HG03565 (cell line): ENCODE measurements around the gene C14orf93.

Experiments
- ATAC-seq: cut with Tn5 transposase; IDR thresholded peaks from one replicate; pipeline ENCODE4 v1.9.1; 2021; ENCODE audit warnings: mild to moderate bottlenecking, moderate library complexity; ENCODE audit not compliant: unreplicated experiment

C14orf93 gene

DNA sequence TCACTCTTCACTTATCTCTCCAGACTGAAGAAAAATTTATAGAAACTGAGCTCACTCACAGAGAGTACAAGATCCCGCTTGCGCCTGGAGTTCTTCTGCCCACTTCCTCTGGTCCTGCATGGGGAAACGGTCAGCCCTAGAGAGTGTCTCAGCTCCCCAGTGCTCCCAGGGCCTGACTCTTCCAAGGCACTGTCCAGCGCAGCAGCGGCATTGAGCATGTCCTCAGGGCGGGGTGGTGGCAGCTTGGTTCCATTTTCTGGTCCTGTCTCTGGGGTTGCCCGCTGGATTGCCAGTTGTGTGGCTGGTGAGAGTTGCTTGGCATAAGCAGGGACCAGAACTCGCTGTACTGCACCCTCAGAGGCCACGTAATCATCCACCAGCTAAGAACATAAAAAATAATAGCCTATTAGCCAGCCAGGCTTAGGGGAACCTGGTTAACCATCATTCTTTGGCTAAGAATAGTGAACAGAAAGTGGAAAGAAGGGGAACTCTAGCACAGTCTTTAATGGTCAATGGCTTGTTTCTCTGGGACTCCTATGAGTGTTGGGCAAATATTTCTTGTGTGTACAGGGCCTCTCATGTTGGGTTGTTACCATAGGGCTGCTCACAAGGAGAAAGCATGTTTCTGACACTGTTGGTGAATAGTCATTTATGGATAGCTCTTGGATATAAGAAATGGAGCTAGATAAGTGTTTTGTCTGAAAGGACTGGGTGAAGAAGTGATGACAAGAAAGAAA is 13.9 kb downstream of the C14orf93 start:
- no peak for ATAC-seq

- no peak for ATAC-seq
These were observed 15.1 kb downstream of the C14orf93 start for GRCh38 chr14:22994762-22995275.

GRCh38 chr14:22993517-22993916 is 16.4 kb downstream of the C14orf93 start:
- no peak for ATAC-seq

DNA sequence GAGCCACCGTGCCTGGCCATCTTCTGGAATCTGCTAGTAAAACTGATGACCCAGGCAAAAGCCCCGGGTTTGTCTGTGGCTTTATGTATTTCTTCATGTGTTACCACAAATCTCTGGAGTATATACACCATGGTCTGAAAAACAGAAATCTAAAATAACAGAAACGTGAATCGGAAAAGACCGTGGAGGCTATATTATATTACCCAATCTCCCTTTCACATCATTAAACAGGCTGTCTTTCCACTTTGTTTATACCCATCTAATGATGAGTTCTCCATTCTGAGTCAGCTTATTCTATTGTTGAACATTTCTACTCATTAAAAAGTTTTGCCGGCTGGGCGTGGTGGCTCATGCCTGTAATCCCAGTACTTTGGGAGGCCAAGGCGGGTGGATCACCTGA is 18.1 kb downstream of the C14orf93 start:
- ATAC-seq: no peak

GRCh38 chr14:22987291-22987690 is 22.7 kb downstream of the C14orf93 start:
- ATAC-seq: no peak

- ATAC-seq: peak; percentile 41
These were observed 23.4 kb downstream of the C14orf93 start for GRCh38 chr14:22986508-22987054.

GRCh38 chr14:22985894-22986507 is 23.9 kb downstream of the C14orf93 start:
- ATAC-seq: no peak

GRCh38 chr14:22984959-22985658 is 24.8 kb downstream of the C14orf93 start:
- ATAC-seq: no peak

- ATAC-seq: no peak
These were observed 27.3 kb downstream of the C14orf93 start, which contains the start of gene AJUBA for GRCh38 chr14:22982477-22983245. Gene AJUBA, minus strand, starts transcription at chr14:22982551. Its CDS starts 285 bp downstream, at chr14:22982266.

GRCh38 chr14:22981876-22982476 is 28.0 kb downstream of the C14orf93 start:
- ATAC-seq: no peak

- ATAC-seq: no peak
These were observed 28.7 kb downstream of the C14orf93 start for GRCh38 chr14:22981090-22981875.

DNA sequence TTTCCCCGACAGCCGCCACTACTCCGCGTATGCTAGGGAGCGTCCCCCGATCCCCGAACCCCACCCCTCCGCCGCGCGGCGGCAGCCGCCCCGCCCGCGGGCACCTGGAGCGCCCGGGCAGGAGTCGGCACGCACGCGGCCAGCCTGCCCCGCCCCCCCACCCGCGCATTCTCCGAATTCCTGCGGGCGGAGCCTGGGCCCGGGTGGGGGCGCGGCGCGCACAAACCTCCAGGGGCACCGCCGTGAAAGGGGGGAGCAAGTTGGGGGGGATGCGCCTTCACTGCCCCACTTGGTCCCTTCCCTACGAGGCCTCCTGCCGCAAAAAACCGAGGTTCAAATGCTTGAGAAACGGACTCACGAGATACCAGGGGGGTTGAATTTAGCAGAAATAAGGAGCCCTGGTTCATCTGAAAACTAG is 29.3 kb downstream of the C14orf93 start:
- ATAC-seq: no peak

DNA sequence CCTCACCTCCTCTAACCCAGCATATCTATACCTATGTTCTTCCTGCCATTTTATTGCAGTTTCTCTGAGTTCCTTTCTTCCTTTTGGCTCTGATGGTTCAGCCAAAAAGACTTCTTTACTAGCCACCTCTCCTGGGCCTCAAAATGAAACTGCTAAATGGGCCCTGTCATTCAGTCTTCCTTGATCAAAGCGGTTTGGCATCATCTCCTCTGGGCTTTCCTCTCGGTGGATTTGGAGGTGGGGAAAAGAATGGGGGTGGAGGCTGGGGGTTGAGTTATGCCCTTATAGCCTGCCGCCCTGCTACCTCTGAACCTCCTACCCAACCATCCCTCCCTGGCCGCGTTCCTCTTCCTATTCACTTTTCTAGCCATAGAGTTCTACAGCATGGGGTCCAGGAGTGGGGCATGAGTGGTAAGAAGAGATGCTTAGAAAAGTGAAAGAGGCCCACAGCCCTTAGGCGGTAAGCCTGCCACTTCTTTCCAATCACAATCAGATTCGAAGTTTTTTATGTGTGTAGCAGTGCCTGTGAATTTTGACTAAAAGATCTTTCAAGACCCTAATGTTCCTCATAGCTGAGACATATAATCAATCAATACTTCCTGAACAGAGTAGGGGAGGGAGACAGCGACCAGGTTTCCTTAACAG is 30.1 kb downstream of the C14orf93 start:
- ATAC-seq: no peak

DNA sequence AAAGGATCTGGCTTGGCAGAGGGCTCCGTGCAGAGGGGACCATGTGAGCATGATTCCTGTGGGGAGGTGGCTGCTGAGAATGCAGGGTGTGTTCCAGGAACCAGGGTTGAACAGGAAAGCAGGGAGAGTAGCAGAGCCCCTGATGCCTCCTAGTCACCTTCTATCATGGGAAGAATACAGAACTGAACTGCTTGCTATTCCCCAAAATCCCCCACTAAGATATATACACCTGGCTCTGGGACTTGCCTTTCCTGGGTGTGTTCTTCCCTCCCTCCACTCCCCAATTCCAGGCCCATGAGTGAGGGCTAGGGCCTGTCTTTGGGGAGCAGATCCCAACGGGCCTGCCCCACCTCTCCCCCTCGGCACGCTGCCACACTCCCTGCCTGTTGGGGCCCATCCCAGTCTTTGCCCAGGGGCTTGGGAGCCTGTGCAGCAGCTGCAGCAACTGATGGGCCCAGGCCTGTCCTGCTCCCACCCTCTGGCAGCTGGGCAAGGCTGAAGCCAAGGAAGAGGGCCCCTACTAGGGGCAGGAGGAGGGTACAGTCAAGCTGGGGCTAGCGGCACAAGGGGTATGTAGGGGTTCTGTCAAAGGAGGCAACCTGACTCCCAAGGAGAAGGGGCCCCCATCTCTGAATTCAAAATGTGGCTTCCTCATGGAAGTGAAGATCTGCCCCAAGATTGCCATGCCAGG is 30.8 kb downstream of the C14orf93 start:
- ATAC-seq: no peak

DNA sequence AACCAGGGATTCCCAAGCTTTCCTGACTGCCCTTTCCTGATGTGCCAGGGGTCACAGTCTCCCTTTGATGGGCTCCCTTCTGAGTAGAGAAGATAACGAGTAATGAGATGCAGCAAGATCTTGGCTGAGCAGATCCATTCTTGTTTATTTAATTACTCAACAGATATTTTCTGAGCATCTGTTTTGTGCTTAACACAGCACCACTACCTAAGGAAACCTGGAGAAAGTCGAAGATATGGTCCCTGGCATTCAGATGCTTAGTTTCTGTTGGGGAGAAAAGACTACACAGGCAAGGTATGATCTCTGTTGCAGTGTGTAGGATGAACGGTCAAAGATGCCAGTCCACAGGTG is 31.5 kb downstream of the C14orf93 start:
- no peak for ATAC-seq

DNA sequence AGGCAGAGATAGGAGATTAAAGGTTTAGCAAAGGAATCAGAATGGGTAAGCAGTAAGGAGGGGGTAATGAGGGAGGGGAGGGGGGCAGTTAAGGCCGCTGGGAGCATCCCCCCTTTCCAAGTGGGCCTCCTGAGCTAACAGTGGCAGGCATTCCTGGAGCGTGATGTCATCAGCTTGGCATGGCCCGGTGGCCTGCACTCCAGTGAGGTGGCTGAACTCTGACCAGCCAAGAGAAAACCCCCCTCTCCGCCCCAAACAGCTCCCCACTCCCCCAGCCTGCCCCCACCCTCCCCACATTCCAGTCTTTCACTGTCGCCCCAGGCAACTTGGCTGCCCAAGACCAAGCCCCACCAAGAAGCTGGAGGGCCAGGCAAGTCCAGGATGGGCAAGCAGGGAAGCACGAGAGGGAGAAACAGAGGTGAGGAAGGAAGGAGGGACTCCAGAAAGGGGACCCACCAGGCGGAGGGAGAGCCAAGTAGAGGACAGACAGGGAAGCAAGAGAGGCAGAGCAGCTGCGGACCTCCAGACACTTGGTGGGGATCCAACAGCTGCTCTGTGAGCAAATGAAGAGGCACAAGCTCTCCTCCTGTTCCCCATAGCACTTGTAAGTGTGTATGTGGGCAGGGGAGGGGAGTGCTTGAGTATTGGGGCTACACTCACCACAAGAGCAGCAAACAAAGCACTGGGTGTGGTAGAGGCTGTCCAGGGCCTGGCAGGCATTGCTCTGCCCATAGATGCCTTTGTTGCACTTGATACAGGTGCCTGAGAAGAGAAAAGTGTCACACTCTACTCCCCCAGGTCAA is 32.1 kb downstream of the C14orf93 start:
- ATAC-seq: no peak

DNA sequence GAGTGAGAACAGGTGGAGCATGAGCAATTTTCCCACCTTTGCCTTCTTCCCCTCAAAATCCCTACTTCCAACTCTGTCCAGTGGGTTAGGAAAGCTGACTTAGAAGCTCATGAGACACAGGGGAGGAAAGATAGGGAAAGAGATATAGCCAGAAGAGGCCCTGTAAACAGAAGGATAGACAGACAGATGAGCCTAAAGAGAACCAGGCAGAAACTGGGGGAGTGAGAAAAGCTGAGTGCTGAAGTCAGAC is 32.6 kb downstream of the C14orf93 start:
- no peak for ATAC-seq
